ENCODE data around the gene PRC1. TPM values are rescaled to one million over a fixed set of nuclear protein-coding genes. Genes with fewer than 3 reads are reported as not detected.

The PRC1 gene
- total and polyA plus RNA-seq, 2 of the 13 experiments (the other 11 are each of a cell fraction or from before 2014, with no cell fraction given), result 137 to 162 TPM

- TF ChIP-seq, protein P1, sequence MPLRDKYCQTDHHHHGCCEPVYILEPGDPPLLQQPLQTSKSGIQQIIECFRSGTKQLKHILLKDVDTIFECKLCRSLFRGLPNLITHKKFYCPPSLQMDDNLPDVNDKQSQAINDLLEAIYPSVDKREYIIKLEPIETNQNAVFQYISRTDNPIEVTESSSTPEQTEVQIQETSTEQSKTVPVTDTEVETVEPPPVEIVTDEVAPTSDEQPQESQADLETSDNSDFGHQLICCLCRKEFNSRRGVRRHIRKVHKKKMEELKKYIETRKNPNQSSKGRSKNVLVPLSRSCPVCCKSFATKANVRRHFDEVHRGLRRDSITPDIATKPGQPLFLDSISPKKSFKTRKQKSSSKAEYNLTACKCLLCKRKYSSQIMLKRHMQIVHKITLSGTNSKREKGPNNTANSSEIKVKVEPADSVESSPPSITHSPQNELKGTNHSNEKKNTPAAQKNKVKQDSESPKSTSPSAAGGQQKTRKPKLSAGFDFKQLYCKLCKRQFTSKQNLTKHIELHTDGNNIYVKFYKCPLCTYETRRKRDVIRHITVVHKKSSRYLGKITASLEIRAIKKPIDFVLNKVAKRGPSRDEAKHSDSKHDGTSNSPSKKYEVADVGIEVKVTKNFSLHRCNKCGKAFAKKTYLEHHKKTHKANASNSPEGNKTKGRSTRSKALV (CRISPR knock-in tag; IDR thresholded peaks at IDR 0.05), result peak; percentile 60
- TF ChIP-seq, protein P2, sequence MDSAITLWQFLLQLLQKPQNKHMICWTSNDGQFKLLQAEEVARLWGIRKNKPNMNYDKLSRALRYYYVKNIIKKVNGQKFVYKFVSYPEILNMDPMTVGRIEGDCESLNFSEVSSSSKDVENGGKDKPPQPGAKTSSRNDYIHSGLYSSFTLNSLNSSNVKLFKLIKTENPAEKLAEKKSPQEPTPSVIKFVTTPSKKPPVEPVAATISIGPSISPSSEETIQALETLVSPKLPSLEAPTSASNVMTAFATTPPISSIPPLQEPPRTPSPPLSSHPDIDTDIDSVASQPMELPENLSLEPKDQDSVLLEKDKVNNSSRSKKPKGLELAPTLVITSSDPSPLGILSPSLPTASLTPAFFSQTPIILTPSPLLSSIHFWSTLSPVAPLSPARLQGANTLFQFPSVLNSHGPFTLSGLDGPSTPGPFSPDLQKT (CRISPR knock-in tag; IDR thresholded peaks at IDR 0.05; ENCODE audit: borderline replicate concordance), result peak; percentile 23; the same call in 1 of the 2 replicates
- no peak; the same call in 1 of the 2 replicates for TF ChIP-seq CBFB (CRISPR knock-in tag; IDR thresholded peaks at IDR 0.05)
- TF ChIP-seq HBP1 (CRISPR knock-in tag; IDR thresholded peaks at IDR 0.05; ENCODE audit: low read depth), result no peak
- TF ChIP-seq ZNF567 (CRISPR knock-in tag; IDR thresholded peaks at IDR 0.05; ENCODE audit: borderline replicate concordance), result no peak
- no peak for TF ChIP-seq ZNF10 (CRISPR knock-in tag; IDR thresholded peaks at IDR 0.05; ENCODE audit: borderline replicate concordance, low read depth)
- peak; percentile 12; the same call in 1 of the 2 replicates for TF ChIP-seq ZSCAN31 (CRISPR knock-in tag; IDR thresholded peaks at IDR 0.05; ENCODE audit: low read depth)
- TF ChIP-seq RBM22 (optimal IDR thresholded peaks at IDR 0.05; ENCODE audit: low read length), result peak; percentile 65
- no peak; the same call in 1 of the 2 replicates for TF ChIP-seq ZFP37 (CRISPR knock-in tag; IDR thresholded peaks at IDR 0.05; ENCODE audit: borderline replicate concordance)
- no peak; the same call in 1 of the 2 replicates for TF ChIP-seq FOXA3 (CRISPR knock-in tag; IDR thresholded peaks at IDR 0.05)
- TF ChIP-seq ZNF337 (CRISPR knock-in tag; IDR thresholded peaks at IDR 0.05; ENCODE audit: borderline replicate concordance, low read depth), result no peak
- TF ChIP-seq MXD1 (CRISPR knock-in tag; IDR thresholded peaks at IDR 0.05), result peak; percentile 91
- no peak for TF ChIP-seq ZNF30 (CRISPR knock-in tag; IDR thresholded peaks at IDR 0.05)
- TF ChIP-seq ZNF672 (CRISPR knock-in tag; IDR thresholded peaks at IDR 0.05), result no peak
- TF ChIP-seq, protein P3, sequence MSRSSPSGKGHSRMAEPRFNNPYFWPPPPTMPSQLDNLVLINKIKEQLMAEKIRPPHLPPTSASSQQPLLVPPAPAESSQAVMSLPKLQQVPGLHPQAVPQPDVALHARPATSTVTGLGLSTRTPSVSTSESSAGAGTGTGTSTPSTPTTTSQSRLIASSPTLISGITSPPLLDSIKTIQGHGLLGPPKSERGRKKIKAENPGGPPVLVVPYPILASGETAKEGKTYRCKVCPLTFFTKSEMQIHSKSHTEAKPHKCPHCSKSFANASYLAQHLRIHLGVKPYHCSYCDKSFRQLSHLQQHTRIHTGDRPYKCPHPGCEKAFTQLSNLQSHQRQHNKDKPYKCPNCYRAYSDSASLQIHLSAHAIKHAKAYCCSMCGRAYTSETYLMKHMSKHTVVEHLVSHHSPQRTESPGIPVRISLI (CRISPR knock-in tag; IDR thresholded peaks at IDR 0.05; ENCODE audit: borderline replicate concordance), result no peak
- TF ChIP-seq ZHX1 (CRISPR knock-in tag; IDR thresholded peaks at IDR 0.05; ENCODE audit: low read depth), result no peak
- TF ChIP-seq ZNF724P (CRISPR knock-in tag; IDR thresholded peaks at IDR 0.05; ENCODE audit: borderline replicate concordance), result 0 out of 2 replicates have a peak, but pooled peaks have one; percentile 72
Observed at GRCh38 chr15:90954712-90955623, 39.4 kb downstream of the PRC1 start, which contains the start of gene RCCD1 (continued).

Measured in HepG2 (cell line).